B cell (primary cell): Measurements from ENCODE around the gene PSAP. TPM values are rescaled to one million over a fixed set of nuclear protein-coding genes. Genes with fewer than 3 reads are reported as not detected.

Experiments used
- ATAC-seq: fragments of 200-7000 bp; cut with Tn5 transposase; one replicate; pipeline ENCODE4 v1.10.0; 2021; ENCODE audit warnings: low read depth, mild to moderate bottlenecking, moderate number of reproducible peaks, moderate library complexity
- CTCF ChIA-PET: fragments of 350-600 bp; sonication (Branson Sonifier 250); formaldehyde crosslinking; loops from one replicate; lab custom pipeline; 2021; ENCODE audit warnings: antibody characterized with exemption, inconsistent platforms; lab: Charles Lee
- POLR2A ChIA-PET: fragments of 350-600 bp; sonication (Branson Sonifier 250); formaldehyde crosslinking; loops from one replicate; lab custom pipeline; 2021; ENCODE audit warnings: antibody characterized with exemption; lab: Charles Lee
- DNase-seq: peaks from one replicate; pipeline ENCODE4 v3.0.0; 2013
- H2AFZ ChIP-seq: 2 replicates; pipeline ENCODE4 v1.6.1; 2012; ENCODE audit warnings: mild to moderate bottlenecking, low read depth, low read length; ENCODE audit not compliant: insufficient read depth, poor library complexity, severe bottlenecking
- H3K27ac ChIP-seq, 2 donors: 1 replicate in 1 of 2; 2 replicates in 1 of 2; pipeline ENCODE4 v1.5.1; 2012 to 2013; ENCODE audit warnings: low read length in 2 of 2, mild to moderate bottlenecking in 2 of 2, moderate library complexity in 1 of 2
- H3K27me3 ChIP-seq, 4 experiments: fragments of 200-600 bp in 1 of 4; sonication (generic) in 1 of 4; replicated peaks in 1 of 4; 1 replicate in 2 of 4; 2 replicates in 2 of 4; pipeline versions ENCODE4 v1.6.1 to v1.7.0; 2013 to 2016; ENCODE audit warnings: low read length in 3 of 4, mild to moderate bottlenecking in 2 of 4, mixed read lengths in 1 of 4, moderate library complexity in 1 of 4; ENCODE audit not compliant: insufficient read depth in 4 of 4, control insufficient read depth in 3 of 4; ENCODE audit errors: control extremely low read depth in 1 of 4
- H3K36me3 ChIP-seq, 2 experiments: replicated peaks in 1 of 2; 1 replicate in 1 of 2; 2 replicates in 1 of 2; pipeline versions ENCODE4 v1.6.1 to v1.7.1; 2013; ENCODE audit warnings: low read length in 1 of 2; ENCODE audit not compliant: insufficient read depth in 2 of 2, control insufficient read depth in 1 of 2; ENCODE audit errors: control extremely low read depth in 1 of 2, extremely low read depth in 1 of 2
- H3K4me1 ChIP-seq, 2 donors: fragments of 200-600 bp in 1 of 2; sonication (generic) in 1 of 2; 1 replicate in 1 of 2; 2 replicates in 1 of 2; pipeline versions ENCODE4 v1.5.1 to v1.6.1; 2013 to 2017; ENCODE audit warnings: low read length in 2 of 2; ENCODE audit not compliant: control insufficient read depth in 2 of 2, insufficient read depth in 2 of 2
- H3K4me2 ChIP-seq: replicated peaks from 2 replicates; pipeline ENCODE3; 2012; ENCODE audit warnings: mild to moderate bottlenecking, low read depth, low read length; ENCODE audit not compliant: poor library complexity, severe bottlenecking
- H3K4me3 ChIP-seq, 5 experiments: fragments of 200-600 bp in 1 of 5; sonication (generic) in 1 of 5; 1 replicate in 3 of 5; 2 replicates in 2 of 5; pipeline versions ENCODE4 v1.5.1 to v1.7.0; 2011 to 2016; ENCODE audit warnings: low read length in 4 of 5, mild to moderate bottlenecking in 4 of 5, low read depth in 2 of 5, control low read depth in 1 of 5, moderate library complexity in 1 of 5; ENCODE audit not compliant: insufficient read depth in 1 of 5; ENCODE audit errors: control extremely low read depth in 1 of 5, extremely low read depth in 1 of 5
- H3K79me2 ChIP-seq: fragments of 200-600 bp; sonication (generic); one replicate; pipeline ENCODE4 v1.6.0; 2016; ENCODE audit warnings: low read length; ENCODE audit not compliant: control insufficient read depth, insufficient read depth
- H3K9ac ChIP-seq: fragments of 200-600 bp; sonication (generic); 2 replicates; pipeline ENCODE4 v1.6.1; 2017; ENCODE audit warnings: mild to moderate bottlenecking, low read length, moderate library complexity
- H3K9me3 ChIP-seq, 3 donors: one replicate each; pipeline versions ENCODE4 v1.6.1 to v1.7.1; 2013; ENCODE audit warnings: low read length in 2 of 3; ENCODE audit not compliant: control insufficient read depth in 2 of 3, insufficient read depth in 1 of 3; ENCODE audit errors: control extremely low read depth in 1 of 3
- H4K20me1 ChIP-seq: 2 replicates; pipeline ENCODE4 v1.6.0; 2012; ENCODE audit warnings: mild to moderate bottlenecking, low read length; ENCODE audit not compliant: insufficient read depth, control insufficient read depth, poor library complexity, severe bottlenecking
- H3K27ac Mint-ChIP-seq: one replicate; pipeline ENCODE4 v1.8.0; 2021; ENCODE audit warnings: mixed read lengths
- H3K27me3 Mint-ChIP-seq: one replicate; pipeline ENCODE4 v1.8.0; 2021; ENCODE audit warnings: mixed read lengths
- H3K4me1 Mint-ChIP-seq: one replicate; pipeline ENCODE4 v1.8.0; 2021; ENCODE audit warnings: mixed read lengths
- H3K4me3 Mint-ChIP-seq: one replicate; pipeline ENCODE4 v1.8.0; 2021; ENCODE audit warnings: mixed read lengths
- H3K9me3 Mint-ChIP-seq: one replicate; pipeline ENCODE4 v1.8.0; 2022; ENCODE audit warnings: mixed read lengths; ENCODE audit not compliant: insufficient read depth
- EZH2 ChIP-seq: IDR thresholded peaks from 2 replicates; pipeline ENCODE4 v1.6.1; 2012; ENCODE audit warnings: borderline replicate concordance, low read depth, mild to moderate bottlenecking, moderate library complexity, low read length; ENCODE audit not compliant: insufficient read depth, poor library complexity, severe bottlenecking
- WGBS: methylation state at CpG from one replicate; pipeline ENCODE4 v1.1.5; 2013; ENCODE audit warnings: missing lambda C conversion rate; ENCODE audit not compliant: insufficient coverage; 5-methylcytosine and 5-hydroxymethylcytosine counted together
- intact Hi-C: fragments of 100-400 bp; cut with micrococcal nuclease; formaldehyde crosslinking; loops from one replicate; pipeline ENCODE4 v1.10.0; 2022
- polyA plus RNA-seq: library from polyadenylated mRNA; depleted of rRNA; stranded (reverse); fragments of >200 nt; gene quantifications from 2 replicates; pipeline ENCODE4 v1.2.3, GENCODE V29; 2012
- total RNA-seq, 2 donors: library from RNA; stranded (reverse); fragments of 120-200 nt in 1 of 2; gene quantifications; 1 replicate in 1 of 2; 2 replicates in 1 of 2; pipeline versions ENCODE4 v1.2.3 to v1.2.4, GENCODE V29; 2013 to 2022
- TF ChIP-seq, protein P1 (sequence below): fragments of 200-600 bp; IDR thresholded peaks from one replicate; pipeline ENCODE4 v1.8.0; 2022; ENCODE audit warnings: antibody characterized with exemption, mild to moderate bottlenecking

PSAP gene
- total and polyA plus RNA-seq, 2 donors (not counting 1 experiment from before 2014, with no cell fraction given), result 206 to 509 TPM

DNA sequence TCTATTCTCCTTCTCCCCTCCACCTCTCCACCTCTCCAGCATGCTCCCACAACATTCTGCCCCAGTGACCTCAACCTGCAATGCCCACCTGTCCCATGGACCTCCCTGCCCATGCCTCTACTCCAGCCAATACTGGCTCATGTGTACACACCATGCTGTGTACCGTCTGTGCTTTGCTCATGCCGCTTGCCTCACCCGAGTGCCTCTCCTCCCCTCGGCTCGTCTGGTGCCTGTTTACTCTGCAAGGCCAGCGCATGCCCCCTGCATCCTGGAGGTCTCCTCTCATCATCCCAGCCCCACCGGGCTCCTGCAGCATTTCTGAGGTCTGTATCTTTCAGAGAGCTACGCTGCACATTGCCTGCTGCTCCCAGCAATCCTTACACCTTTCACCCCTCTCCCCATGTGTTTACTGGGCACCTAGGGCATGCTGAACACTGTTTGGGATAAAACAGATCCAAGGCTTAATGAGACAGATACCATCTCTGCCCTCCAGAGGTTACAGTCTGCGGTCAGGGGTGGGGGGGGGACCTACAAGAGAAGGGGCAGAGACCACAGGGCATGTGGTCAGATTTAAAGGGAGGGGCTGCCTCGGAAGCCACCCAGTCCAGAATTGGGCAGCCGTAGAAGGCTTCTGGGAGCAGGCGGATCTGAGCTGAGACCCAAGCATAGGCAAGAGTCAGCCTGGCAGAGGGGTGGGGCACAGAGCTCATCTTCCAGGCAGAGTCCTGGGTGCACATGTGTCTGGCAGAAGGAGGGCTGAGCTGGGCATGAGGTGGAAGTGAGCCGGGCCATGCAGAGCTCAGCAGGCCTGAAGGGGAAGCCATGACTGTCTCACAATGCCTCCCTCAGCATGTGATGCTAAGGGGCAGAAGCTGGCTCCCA is 29.6 kb upstream of the PSAP start:
- peak overlapping the region; percentile 74 for H3K27ac Mint-ChIP-seq
- WGBS, result 91% methylated on average over 13 of the region's 13 CpGs
- POLR2A ChIA-PET, result interaction anchor here (0.7 kb wide), 1 partner anchor 34 kb away, joined by 4 read pairs; no protein-coding TSS in a partner anchor

More for the DNA sequence above, 29.6 kb upstream of the PSAP start:
- TF ChIP-seq, protein P1, sequence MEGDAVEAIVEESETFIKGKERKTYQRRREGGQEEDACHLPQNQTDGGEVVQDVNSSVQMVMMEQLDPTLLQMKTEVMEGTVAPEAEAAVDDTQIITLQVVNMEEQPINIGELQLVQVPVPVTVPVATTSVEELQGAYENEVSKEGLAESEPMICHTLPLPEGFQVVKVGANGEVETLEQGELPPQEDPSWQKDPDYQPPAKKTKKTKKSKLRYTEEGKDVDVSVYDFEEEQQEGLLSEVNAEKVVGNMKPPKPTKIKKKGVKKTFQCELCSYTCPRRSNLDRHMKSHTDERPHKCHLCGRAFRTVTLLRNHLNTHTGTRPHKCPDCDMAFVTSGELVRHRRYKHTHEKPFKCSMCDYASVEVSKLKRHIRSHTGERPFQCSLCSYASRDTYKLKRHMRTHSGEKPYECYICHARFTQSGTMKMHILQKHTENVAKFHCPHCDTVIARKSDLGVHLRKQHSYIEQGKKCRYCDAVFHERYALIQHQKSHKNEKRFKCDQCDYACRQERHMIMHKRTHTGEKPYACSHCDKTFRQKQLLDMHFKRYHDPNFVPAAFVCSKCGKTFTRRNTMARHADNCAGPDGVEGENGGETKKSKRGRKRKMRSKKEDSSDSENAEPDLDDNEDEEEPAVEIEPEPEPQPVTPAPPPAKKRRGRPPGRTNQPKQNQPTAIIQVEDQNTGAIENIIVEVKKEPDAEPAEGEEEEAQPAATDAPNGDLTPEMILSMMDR, result no peak
- no peak for TF ChIP-seq EZH2
- Histone ChIP-seq H3K27me3 (no peaks in the 10 kb centered on the region), H4K20me1 (no peaks in the 10 kb centered on the region), H3K79me2 (no peaks in the 10 kb centered on the region), H3K9me3 (no peaks in the 10 kb centered on the region), H3K27ac (no peak overlapping the region), H3K4me3 (no peak overlapping the region), H3K9ac (no peak overlapping the region), H3K4me2 (no peak overlapping the region), H3K4me1 (peaks cover 28 to 41% of the 10 kb centered on the region in 2 donors), H3K36me3 (no peaks in the 10 kb centered on the region), H2AFZ (no peak overlapping the region)
- intact Hi-C loops, result no loop called here
- no peaks in the 10 kb centered on the region for H3K27me3 Mint-ChIP-seq
- peaks cover 46% of the 10 kb centered on the region for H3K4me1 Mint-ChIP-seq
- ATAC-seq (no peak), DNase-seq (no peak)
- H3K4me3 Mint-ChIP-seq, result peak overlapping the region; percentile 37
- CTCF ChIA-PET, result interaction anchor here (0.7 to 1.3 kb wide), 2 partner anchors 16 to 107 kb away, joined by 3 to 7 read pairs; partner anchors contain the start of gene VSIR
- H3K9me3 Mint-ChIP-seq, result no peaks in the 10 kb centered on the region
